ENCODE results near the gene AGAP2.

DNA sequence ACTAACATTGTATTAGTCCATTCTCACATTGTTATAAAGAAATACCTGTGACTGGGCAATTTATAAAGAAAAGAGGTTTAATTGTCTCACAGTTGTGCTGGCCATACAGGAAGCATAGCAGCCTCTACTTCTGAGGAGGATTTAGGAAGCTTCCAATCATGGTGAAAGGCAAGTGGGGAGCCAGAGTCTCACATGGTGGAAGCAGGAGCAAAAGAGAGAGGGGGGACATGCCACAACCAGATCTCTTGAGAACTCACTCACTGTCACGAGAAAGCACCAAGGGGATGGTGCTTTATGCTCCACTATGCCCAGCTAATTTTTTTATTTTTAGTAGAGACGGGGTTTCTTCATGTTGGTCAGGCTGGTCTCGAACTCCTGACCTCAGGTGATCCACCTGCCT, 31.3 kb downstream of the AGAP2 start:
- TF ChIP-seq, protein P1, sequence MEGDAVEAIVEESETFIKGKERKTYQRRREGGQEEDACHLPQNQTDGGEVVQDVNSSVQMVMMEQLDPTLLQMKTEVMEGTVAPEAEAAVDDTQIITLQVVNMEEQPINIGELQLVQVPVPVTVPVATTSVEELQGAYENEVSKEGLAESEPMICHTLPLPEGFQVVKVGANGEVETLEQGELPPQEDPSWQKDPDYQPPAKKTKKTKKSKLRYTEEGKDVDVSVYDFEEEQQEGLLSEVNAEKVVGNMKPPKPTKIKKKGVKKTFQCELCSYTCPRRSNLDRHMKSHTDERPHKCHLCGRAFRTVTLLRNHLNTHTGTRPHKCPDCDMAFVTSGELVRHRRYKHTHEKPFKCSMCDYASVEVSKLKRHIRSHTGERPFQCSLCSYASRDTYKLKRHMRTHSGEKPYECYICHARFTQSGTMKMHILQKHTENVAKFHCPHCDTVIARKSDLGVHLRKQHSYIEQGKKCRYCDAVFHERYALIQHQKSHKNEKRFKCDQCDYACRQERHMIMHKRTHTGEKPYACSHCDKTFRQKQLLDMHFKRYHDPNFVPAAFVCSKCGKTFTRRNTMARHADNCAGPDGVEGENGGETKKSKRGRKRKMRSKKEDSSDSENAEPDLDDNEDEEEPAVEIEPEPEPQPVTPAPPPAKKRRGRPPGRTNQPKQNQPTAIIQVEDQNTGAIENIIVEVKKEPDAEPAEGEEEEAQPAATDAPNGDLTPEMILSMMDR (IDR thresholded peaks at IDR 0.05): no peak
- TF ChIP-seq POLR2A (IDR thresholded peaks at IDR 0.05; ENCODE audit: low read depth) (no peak), EP300 (IDR thresholded peaks at IDR 0.05) (no peak), POLR2AphosphoS5 (IDR thresholded peaks at IDR 0.05) (no peak)

Measured in esophagus muscularis mucosa (tissue), 4 donors.